Measurements from ENCODE around the gene NSMCE1. TPM values are rescaled to one million over a fixed set of nuclear protein-coding genes. Genes with fewer than 3 reads are reported as not detected.
A peak's percentile ranks its signal among the peaks of the same experiment; 100 is the strongest.

NSMCE1 gene
- total and polyA plus RNA-seq, 2 donors = 69.5 to 79.9 TPM

GRCh38 chr16:27237219-27238015 lies 31.2 kb downstream of the NSMCE1 start:
- peak in 5 of 9 donors; percentile 28 to 81 (median 61) for DNase-seq (ENCODE audit: low read depth in 6 of 9, low spot score in 9 of 9)
- peaks cover 8 to 14% of the 10 kb centered on the region in 2 donors for H3K36me3 ChIP-seq (ENCODE audit: control insufficient read depth in 2 of 2, insufficient read depth in 2 of 2, low read length in 1 of 2)
- H3K27ac ChIP-seq (ENCODE audit: low read depth in 1 of 2, low read length in 1 of 2) = peak overlapping the region; percentile 77 to 92
- 13% methylated on average over 22 of the region's 22 CpGs for WGBS
- no peak overlapping the region for H3K4me3 ChIP-seq (ENCODE audit: low read length in 2 of 2)
- no peaks in the 10 kb centered on the region for H3K27me3 ChIP-seq (ENCODE audit: control insufficient read depth in 2 of 2, insufficient read depth in 1 of 2, low read length in 1 of 2)
- H3K9me3 ChIP-seq (ENCODE audit: control insufficient read depth in 2 of 2, insufficient read depth in 1 of 2, low read length in 1 of 2) = peaks cover 0 to 1% of the 10 kb centered on the region in 2 donors
- peaks cover 56 to 64% of the 10 kb centered on the region in 2 donors for H3K4me1 ChIP-seq (ENCODE audit: control insufficient read depth in 2 of 2, insufficient read depth in 2 of 2, low read length in 2 of 2)

DNA sequence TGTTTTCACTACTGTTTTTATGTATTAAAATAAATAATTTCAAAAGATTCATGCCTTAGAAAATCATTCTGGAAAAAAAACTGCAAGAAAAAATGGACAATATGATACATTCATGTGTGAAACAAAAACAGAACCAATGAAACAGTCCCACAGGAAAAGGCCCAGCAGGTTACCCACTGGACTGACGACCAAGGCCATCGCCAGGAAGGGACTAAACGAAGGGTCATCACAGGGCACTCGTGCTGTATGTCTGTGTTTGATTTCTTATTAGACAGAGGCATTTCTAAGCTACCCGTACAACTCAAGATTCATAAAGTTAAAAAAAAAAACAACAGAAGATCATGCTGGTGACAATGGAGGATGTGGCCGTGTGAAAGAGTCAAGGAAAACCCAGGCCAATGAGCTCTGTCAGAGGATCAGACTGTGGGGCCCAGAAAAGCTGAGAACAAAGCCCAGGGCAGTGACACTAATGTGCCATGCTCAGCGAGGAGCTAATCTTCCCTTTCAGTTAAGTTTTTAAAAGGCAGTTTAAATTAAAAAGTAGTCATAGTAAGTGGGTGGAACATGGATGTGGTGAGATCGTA lies 31.8 kb downstream of the NSMCE1 start:
- peak overlapping the region; percentile 77 to 92 for H3K27ac ChIP-seq (ENCODE audit: low read depth in 1 of 2, low read length in 1 of 2)
- H3K27me3 ChIP-seq (ENCODE audit: control insufficient read depth in 2 of 2, insufficient read depth in 1 of 2, low read length in 1 of 2) = no peaks in the 10 kb centered on the region
- peaks cover 9 to 18% of the 10 kb centered on the region in 2 donors for H3K36me3 ChIP-seq (ENCODE audit: control insufficient read depth in 2 of 2, insufficient read depth in 2 of 2, low read length in 1 of 2)
- 61% methylated on average over 8 of the region's 8 CpGs for WGBS
- peaks cover 63 to 69% of the 10 kb centered on the region in 2 donors for H3K4me1 ChIP-seq (ENCODE audit: control insufficient read depth in 2 of 2, insufficient read depth in 2 of 2, low read length in 2 of 2)
- H3K9me3 ChIP-seq (ENCODE audit: control insufficient read depth in 2 of 2, insufficient read depth in 1 of 2, low read length in 1 of 2) = peaks cover 0 to 1% of the 10 kb centered on the region in 2 donors
- no peak for DNase-seq (ENCODE audit: low read depth in 6 of 9, low spot score in 9 of 9)
- H3K4me3 ChIP-seq (ENCODE audit: low read length in 2 of 2) = no peak overlapping the region

- Histone ChIP-seq H3K4me3 (ENCODE audit: low read length in 2 of 2) (no peak overlapping the region), H3K27me3 (ENCODE audit: control insufficient read depth in 2 of 2, insufficient read depth in 1 of 2, low read length in 1 of 2) (no peaks in the 10 kb centered on the region), H3K27ac (ENCODE audit: low read depth in 1 of 2, low read length in 1 of 2) (peak overlapping the region; percentile 47 to 89), H3K9me3 (ENCODE audit: control insufficient read depth in 2 of 2, insufficient read depth in 1 of 2, low read length in 1 of 2) (peaks cover 0 to 1% of the 10 kb centered on the region in 2 donors), H3K36me3 (ENCODE audit: control insufficient read depth in 2 of 2, insufficient read depth in 2 of 2, low read length in 1 of 2) (peaks cover 10 to 15% of the 10 kb centered on the region in 2 donors), H3K4me1 (ENCODE audit: control insufficient read depth in 2 of 2, insufficient read depth in 2 of 2, low read length in 2 of 2) (peaks cover 70 to 78% of the 10 kb centered on the region in 2 donors)
- WGBS = 90% methylated on average over 8 of the region's 8 CpGs
- DNase-seq (ENCODE audit: low read depth in 6 of 9, low spot score in 9 of 9) = no peak
These were observed 32.7 kb downstream of the NSMCE1 start for GRCh38 chr16:27235938-27236245.

GRCh38 chr16:27235055-27235937 lies 33.3 kb downstream of the NSMCE1 start:
- H3K36me3 ChIP-seq (ENCODE audit: control insufficient read depth in 2 of 2, insufficient read depth in 2 of 2, low read length in 1 of 2) = peaks cover 12 to 17% of the 10 kb centered on the region in 2 donors
- peaks cover 0 to under 1% of the 10 kb centered on the region in 2 donors for H3K9me3 ChIP-seq (ENCODE audit: control insufficient read depth in 2 of 2, insufficient read depth in 1 of 2, low read length in 1 of 2)
- peaks cover 75 to 84% of the 10 kb centered on the region in 2 donors for H3K4me1 ChIP-seq (ENCODE audit: control insufficient read depth in 2 of 2, insufficient read depth in 2 of 2, low read length in 2 of 2)
- H3K27me3 ChIP-seq (ENCODE audit: control insufficient read depth in 2 of 2, insufficient read depth in 1 of 2, low read length in 1 of 2) = no peaks in the 10 kb centered on the region
- 7% methylated on average over 23 of the region's 23 CpGs for WGBS
- H3K27ac ChIP-seq (ENCODE audit: low read depth in 1 of 2, low read length in 1 of 2) = peak overlapping the region; percentile 47 to 89
- DNase-seq (ENCODE audit: low read depth in 6 of 9, low spot score in 9 of 9) = peak in 8 of 9 donors; percentile 63 to 92 (median 78)
- no peak overlapping the region for H3K4me3 ChIP-seq (ENCODE audit: low read length in 2 of 2)

DNA sequence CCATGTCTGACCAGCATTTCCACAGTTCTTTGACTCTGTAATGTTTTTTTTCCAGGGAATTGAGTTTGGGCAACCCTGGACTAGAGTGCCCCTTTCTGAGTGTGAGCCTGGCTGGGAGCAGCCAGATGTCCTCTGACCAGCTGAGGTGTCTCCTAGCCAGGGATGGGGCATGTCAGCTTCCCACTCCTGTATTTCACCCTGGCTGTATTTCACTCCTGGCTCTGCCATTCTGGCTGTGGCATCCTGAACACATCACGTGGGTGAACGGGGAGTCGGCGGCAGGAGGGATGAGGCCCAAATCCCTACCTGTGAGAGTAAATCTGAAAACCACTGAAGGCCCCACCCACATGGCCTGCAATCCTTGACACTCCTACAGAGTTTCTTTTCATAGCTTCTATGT lies 34.0 kb downstream of the NSMCE1 start:
- Histone ChIP-seq H3K9me3 (ENCODE audit: control insufficient read depth in 2 of 2, insufficient read depth in 1 of 2, low read length in 1 of 2) (no peaks in the 10 kb centered on the region), H3K4me3 (ENCODE audit: low read length in 2 of 2) (no peak overlapping the region), H3K4me1 (ENCODE audit: control insufficient read depth in 2 of 2, insufficient read depth in 2 of 2, low read length in 2 of 2) (peaks cover 77 to 88% of the 10 kb centered on the region in 2 donors), H3K27ac (ENCODE audit: low read depth in 1 of 2, low read length in 1 of 2) (peak overlapping the region; percentile 44 to 89), H3K27me3 (ENCODE audit: control insufficient read depth in 2 of 2, insufficient read depth in 1 of 2, low read length in 1 of 2) (no peaks in the 10 kb centered on the region), H3K36me3 (ENCODE audit: control insufficient read depth in 2 of 2, insufficient read depth in 2 of 2, low read length in 1 of 2) (peaks cover 15 to 22% of the 10 kb centered on the region in 2 donors)
- WGBS = 25% methylated on average over 4 of the region's 4 CpGs
- no peak for DNase-seq (ENCODE audit: low read depth in 6 of 9, low spot score in 9 of 9)

DNA sequence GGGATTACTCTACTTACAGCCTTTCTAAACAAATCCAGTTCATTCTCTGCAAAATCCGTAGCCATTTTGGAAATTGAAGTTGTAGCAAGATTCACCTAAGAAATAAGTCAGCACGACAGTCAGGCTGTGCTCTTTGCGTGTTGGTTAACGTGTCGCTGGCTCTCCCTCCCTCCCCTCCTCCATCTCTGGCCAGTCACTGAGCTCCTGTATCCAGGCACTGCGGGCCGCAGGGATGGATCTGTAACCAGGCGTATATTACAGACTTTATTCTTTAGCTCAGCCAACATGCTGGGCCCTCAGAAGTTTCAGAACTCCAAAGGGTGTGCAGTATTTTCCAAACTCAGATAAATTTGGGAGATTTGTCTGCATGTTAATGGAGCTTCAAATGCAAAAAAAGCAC lies 34.4 kb downstream of the NSMCE1 start:
- Histone ChIP-seq H3K27me3 (ENCODE audit: control insufficient read depth in 2 of 2, insufficient read depth in 1 of 2, low read length in 1 of 2) (no peaks in the 10 kb centered on the region), H3K4me3 (ENCODE audit: low read length in 2 of 2) (no peak overlapping the region), H3K27ac (ENCODE audit: low read depth in 1 of 2, low read length in 1 of 2) (peak overlapping the region in 1 of 2 donors; percentile 89), H3K36me3 (ENCODE audit: control insufficient read depth in 2 of 2, insufficient read depth in 2 of 2, low read length in 1 of 2) (peaks cover 16 to 22% of the 10 kb centered on the region in 2 donors), H3K9me3 (ENCODE audit: control insufficient read depth in 2 of 2, insufficient read depth in 1 of 2, low read length in 1 of 2) (no peaks in the 10 kb centered on the region), H3K4me1 (ENCODE audit: control insufficient read depth in 2 of 2, insufficient read depth in 2 of 2, low read length in 2 of 2) (peaks cover 77 to 89% of the 10 kb centered on the region in 2 donors)
- 98% methylated on average over 8 of the region's 8 CpGs for WGBS
- DNase-seq (ENCODE audit: low read depth in 6 of 9, low spot score in 9 of 9) = no peak

DNA sequence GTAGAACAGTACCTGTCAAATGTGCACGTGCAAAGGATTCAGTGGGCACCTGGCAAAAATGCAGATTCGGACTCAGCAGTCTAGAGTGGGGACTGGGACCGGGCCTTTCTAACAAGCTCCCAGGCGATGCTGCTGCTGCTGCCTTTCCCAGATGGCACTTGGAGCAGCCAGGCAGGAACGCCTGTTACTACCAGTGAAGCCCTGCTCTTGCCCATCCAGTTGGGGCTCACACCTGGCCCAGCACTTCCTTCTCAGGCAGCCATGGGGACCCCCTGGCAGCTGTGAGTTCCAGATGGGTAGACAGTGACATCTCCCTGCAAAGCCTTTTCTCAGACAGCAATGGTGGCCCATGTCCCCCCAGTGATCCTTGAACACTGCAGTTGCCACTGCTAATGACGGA lies 34.8 kb downstream of the NSMCE1 start:
- WGBS = 91% methylated on average over 6 of the region's 6 CpGs
- DNase-seq (ENCODE audit: low read depth in 6 of 9, low spot score in 9 of 9) = peak in 1 of 9 donors; percentile 55
- peaks cover 77 to 90% of the 10 kb centered on the region in 2 donors for H3K4me1 ChIP-seq (ENCODE audit: control insufficient read depth in 2 of 2, insufficient read depth in 2 of 2, low read length in 2 of 2)
- H3K9me3 ChIP-seq (ENCODE audit: control insufficient read depth in 2 of 2, insufficient read depth in 1 of 2, low read length in 1 of 2) = no peaks in the 10 kb centered on the region
- peak overlapping the region in 1 of 2 donors; percentile 4 for H3K27ac ChIP-seq (ENCODE audit: low read depth in 1 of 2, low read length in 1 of 2)
- H3K4me3 ChIP-seq (ENCODE audit: low read length in 2 of 2) = no peak overlapping the region
- peaks cover 20 to 22% of the 10 kb centered on the region in 2 donors for H3K36me3 ChIP-seq (ENCODE audit: control insufficient read depth in 2 of 2, insufficient read depth in 2 of 2, low read length in 1 of 2)
- H3K27me3 ChIP-seq (ENCODE audit: control insufficient read depth in 2 of 2, insufficient read depth in 1 of 2, low read length in 1 of 2) = no peaks in the 10 kb centered on the region

GRCh38 chr16:27232901-27233625 lies 35.5 kb downstream of the NSMCE1 start:
- peaks cover 19 to 22% of the 10 kb centered on the region in 2 donors for H3K36me3 ChIP-seq (ENCODE audit: control insufficient read depth in 2 of 2, insufficient read depth in 2 of 2, low read length in 1 of 2)
- no peaks in the 10 kb centered on the region for H3K27me3 ChIP-seq (ENCODE audit: control insufficient read depth in 2 of 2, insufficient read depth in 1 of 2, low read length in 1 of 2)
- WGBS = 87% methylated on average over 13 of the region's 13 CpGs
- H3K27ac ChIP-seq (ENCODE audit: low read depth in 1 of 2, low read length in 1 of 2) = peak overlapping the region; percentile 68 to 78
- no peak overlapping the region for H3K4me3 ChIP-seq (ENCODE audit: low read length in 2 of 2)
- no peaks in the 10 kb centered on the region for H3K9me3 ChIP-seq (ENCODE audit: control insufficient read depth in 2 of 2, insufficient read depth in 1 of 2, low read length in 1 of 2)
- H3K4me1 ChIP-seq (ENCODE audit: control insufficient read depth in 2 of 2, insufficient read depth in 2 of 2, low read length in 2 of 2) = peaks cover 75 to 86% of the 10 kb centered on the region in 2 donors
- DNase-seq (ENCODE audit: low read depth in 6 of 9, low spot score in 9 of 9) = peak in 1 of 9 donors; percentile 37
